ENCODE measurements around the gene CAMK1D. TPM values are rescaled to one million over a fixed set of nuclear protein-coding genes. Genes with fewer than 3 reads are reported as not detected.

CAMK1D gene
- total and polyA plus RNA-seq, 8 donors: 1.4 to 26.9 (median 3.9) TPM

DNA sequence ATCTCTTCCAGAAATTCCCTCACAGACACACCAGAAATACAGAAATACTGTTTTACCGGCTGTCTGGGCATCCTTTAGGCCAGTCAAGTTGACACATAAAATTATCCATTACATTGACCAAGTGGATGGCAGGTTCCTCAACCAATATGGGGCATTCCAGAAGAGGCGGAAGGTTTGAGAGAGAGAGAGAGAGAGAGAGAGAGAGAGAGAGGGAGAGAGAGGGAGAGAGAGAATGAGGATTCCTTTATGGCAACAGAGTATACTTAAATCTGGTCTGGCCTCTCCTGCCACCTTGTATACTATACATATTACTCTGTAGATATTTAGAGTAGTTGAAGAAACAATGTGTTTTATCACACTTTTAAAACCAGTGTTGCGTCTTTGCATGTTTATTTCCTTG lies 214.1 kb downstream of the CAMK1D start:
- intact Hi-C loops (cut with DNase I; ENCODE audit: low total_unique reads): no loop called here
- H3K27me3 ChIP-seq: no peaks in the 10 kb centered on the region
- no peak for TF ChIP-seq POLR2AphosphoS5 (IDR thresholded peaks at IDR 0.05)
- no peak for TF ChIP-seq EP300 (IDR thresholded peaks at IDR 0.05)
- TF ChIP-seq, protein P1, sequence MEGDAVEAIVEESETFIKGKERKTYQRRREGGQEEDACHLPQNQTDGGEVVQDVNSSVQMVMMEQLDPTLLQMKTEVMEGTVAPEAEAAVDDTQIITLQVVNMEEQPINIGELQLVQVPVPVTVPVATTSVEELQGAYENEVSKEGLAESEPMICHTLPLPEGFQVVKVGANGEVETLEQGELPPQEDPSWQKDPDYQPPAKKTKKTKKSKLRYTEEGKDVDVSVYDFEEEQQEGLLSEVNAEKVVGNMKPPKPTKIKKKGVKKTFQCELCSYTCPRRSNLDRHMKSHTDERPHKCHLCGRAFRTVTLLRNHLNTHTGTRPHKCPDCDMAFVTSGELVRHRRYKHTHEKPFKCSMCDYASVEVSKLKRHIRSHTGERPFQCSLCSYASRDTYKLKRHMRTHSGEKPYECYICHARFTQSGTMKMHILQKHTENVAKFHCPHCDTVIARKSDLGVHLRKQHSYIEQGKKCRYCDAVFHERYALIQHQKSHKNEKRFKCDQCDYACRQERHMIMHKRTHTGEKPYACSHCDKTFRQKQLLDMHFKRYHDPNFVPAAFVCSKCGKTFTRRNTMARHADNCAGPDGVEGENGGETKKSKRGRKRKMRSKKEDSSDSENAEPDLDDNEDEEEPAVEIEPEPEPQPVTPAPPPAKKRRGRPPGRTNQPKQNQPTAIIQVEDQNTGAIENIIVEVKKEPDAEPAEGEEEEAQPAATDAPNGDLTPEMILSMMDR (IDR thresholded peaks at IDR 0.05): no peak
- TF ChIP-seq POLR2A (IDR thresholded peaks at IDR 0.05): no peak
- peaks cover 0 to 11% (median 4%) of the 10 kb centered on the region in 4 donors for H3K4me1 ChIP-seq
- H3K27ac ChIP-seq: no peak overlapping the region
- H3K36me3 ChIP-seq: no peaks in the 10 kb centered on the region
- no peak for DNase-seq
- H3K9me3 ChIP-seq: no peaks in the 10 kb centered on the region
- H3K4me3 ChIP-seq: no peak overlapping the region
- 88 to 97% (median 92%) methylated on average over 3 of the region's 3 CpGs for WGBS, 5 donors

DNA sequence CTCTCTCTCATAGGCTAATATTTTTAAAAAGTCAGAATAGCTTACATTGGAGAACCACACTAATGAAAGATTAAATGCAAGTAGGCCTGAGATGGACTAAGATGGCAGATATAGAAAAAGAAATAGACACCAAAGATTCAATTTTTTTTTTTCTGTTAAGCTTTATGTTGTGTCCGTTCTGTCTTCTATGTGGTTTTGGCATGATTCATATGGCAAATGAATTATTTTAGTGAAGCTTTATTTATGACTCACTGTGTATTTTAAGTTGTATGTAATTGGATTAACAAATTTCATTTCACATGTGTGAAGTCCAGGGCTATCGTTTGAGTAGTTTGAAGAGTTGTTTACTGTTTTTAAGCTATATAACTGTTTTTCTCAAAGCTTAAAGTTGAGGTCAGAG lies 214.8 kb downstream of the CAMK1D start:
- no peak overlapping the region for H3K27ac ChIP-seq
- TF ChIP-seq POLR2AphosphoS5 (IDR thresholded peaks at IDR 0.05): no peak
- TF ChIP-seq, protein P1 (IDR thresholded peaks at IDR 0.05): no peak
- TF ChIP-seq EP300 (IDR thresholded peaks at IDR 0.05): no peak
- no peak for TF ChIP-seq POLR2A (IDR thresholded peaks at IDR 0.05)
- 55 to 64% (median 63%) methylated on average over 2 of the region's 2 CpGs for WGBS, 5 donors
- no peak overlapping the region for H3K4me3 ChIP-seq
- peaks cover 0 to 11% (median 4%) of the 10 kb centered on the region in 4 donors for H3K4me1 ChIP-seq
- no peaks in the 10 kb centered on the region for H3K9me3 ChIP-seq
- intact Hi-C loops (cut with DNase I; ENCODE audit: low total_unique reads): no loop called here
- no peaks in the 10 kb centered on the region for H3K36me3 ChIP-seq
- DNase-seq: no peak
- H3K27me3 ChIP-seq: no peaks in the 10 kb centered on the region

DNA sequence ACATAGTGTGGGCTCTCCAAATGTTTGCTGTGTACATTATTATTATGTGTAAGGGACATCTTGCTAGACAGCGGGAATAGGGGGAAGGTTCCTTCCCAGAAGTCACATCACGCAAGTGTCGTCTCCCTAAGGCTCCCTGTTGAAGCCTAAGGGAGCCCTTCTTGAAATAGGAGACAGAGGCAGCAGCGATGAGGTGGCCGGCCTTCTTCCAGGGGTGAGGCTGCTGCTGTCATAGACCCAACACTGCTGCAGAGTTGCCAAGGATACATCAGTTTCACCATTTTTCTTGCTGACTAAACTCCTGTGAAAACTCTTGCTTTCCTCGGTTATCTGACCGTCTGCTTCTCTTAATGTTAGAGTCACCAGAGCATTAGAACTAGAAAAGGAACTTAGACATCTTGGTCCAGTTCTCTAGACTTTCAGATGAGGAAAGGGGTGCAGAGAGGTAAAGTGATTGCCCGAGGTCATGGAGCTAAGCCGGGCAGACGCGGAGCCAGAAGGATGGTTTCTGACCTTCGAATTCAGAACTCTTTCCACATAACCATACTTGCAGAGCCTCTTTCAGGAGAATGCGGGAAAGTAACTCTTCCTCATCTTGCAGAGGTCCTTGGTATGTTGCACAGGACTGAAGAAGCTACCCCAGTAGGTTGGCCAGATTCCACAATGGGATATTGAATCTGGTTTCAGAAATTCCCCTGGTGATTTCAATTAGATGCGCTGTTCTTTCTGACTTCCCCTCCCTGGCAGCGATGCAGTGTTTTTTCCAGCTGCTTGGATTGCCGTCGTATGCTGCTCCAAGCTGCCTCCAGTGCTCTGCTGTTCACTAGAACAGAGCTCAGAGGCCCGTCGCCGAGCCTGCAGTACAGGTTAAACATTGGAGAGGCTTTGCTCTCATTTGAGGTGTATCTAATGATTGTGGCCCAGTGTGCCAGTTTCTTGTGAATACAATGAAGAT lies 217.1 kb downstream of the CAMK1D start:
- H3K36me3 ChIP-seq: no peaks in the 10 kb centered on the region
- H3K27me3 ChIP-seq: no peaks in the 10 kb centered on the region
- intact Hi-C loops (cut with DNase I; ENCODE audit: low total_unique reads): no loop called here
- peaks cover 0 to 11% (median 4%) of the 10 kb centered on the region in 4 donors for H3K4me1 ChIP-seq
- DNase-seq: peak in 1 of 2 donors; percentile 51
- no peak overlapping the region for H3K27ac ChIP-seq
- 76 to 85% (median 82%) methylated on average over 18 to 20 of the region's 20 CpGs for WGBS, 5 donors
- no peak overlapping the region for H3K4me3 ChIP-seq
- H3K9me3 ChIP-seq: no peaks in the 10 kb centered on the region
- no peak for TF ChIP-seq POLR2AphosphoS5 (IDR thresholded peaks at IDR 0.05)
- TF ChIP-seq, protein P1 (IDR thresholded peaks at IDR 0.05): no peak
- TF ChIP-seq POLR2A (IDR thresholded peaks at IDR 0.05): no peak
- no peak for TF ChIP-seq EP300 (IDR thresholded peaks at IDR 0.05)

DNA sequence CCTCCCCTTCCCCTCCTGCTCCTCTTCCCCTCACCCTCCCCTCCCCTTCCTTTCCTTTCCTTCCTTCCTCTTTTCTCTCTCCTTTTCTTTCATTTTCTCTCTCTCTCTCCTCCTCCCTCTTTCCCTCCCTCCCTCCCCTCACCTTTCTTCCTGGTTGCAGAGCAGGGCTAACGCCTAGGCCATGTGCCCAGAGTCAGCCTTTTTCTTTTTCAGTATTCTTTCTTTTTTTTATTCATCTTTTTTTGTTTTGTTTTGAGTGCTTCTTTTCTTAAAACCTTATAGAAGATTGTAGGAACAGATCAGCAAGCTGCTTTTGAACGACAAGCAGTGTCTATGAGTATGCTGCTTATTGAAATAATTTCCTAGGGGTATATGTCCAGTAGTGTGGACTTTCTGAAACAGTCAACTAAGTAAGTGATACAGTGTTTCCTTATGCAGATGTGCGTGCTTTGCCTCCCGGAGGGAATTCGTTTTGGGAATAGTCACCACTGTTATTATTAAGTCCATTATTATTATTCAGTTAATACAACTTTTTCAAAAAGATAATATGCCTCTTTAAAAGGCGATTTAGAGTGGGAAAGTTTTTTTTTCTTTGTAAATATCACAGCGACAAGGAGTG lies 219.2 kb downstream of the CAMK1D start:
- Histone ChIP-seq H3K4me1 (peaks cover 0 to 11% (median 4%) of the 10 kb centered on the region in 4 donors), H3K9me3 (no peaks in the 10 kb centered on the region), H3K36me3 (no peaks in the 10 kb centered on the region), H3K27me3 (no peaks in the 10 kb centered on the region), H3K27ac (no peak overlapping the region), H3K4me3 (no peak overlapping the region)
- no peak for DNase-seq
- TF ChIP-seq, protein P1 (IDR thresholded peaks at IDR 0.05): no peak
- TF ChIP-seq EP300 (IDR thresholded peaks at IDR 0.05): no peak
- TF ChIP-seq POLR2AphosphoS5 (IDR thresholded peaks at IDR 0.05): no peak
- TF ChIP-seq POLR2A (IDR thresholded peaks at IDR 0.05): no peak
- intact Hi-C loops (cut with DNase I; ENCODE audit: low total_unique reads): no loop called here
- 71 to 80% (median 74%) methylated on average over 7 of the region's 7 CpGs for WGBS, 5 donors

Data from stomach (tissue), 9 donors.